Loucy (cell line): Measurements from ENCODE around the gene PSMD1.

Source experiments
- H2AFZ ChIP-seq: fragments of 200-600 bp; sonication (generic); 2 replicates; pipeline ENCODE4 v1.6.0; 2016; ENCODE audit warnings: antibody characterized with exemption, mild to moderate bottlenecking, low read length, moderate library complexity
- H3F3A ChIP-seq: fragments of 200-600 bp; 2 replicates; pipeline ENCODE4 v1.6.0; 2016; ENCODE audit warnings: antibody characterized with exemption, low read depth, mild to moderate bottlenecking
- H3K27me3 ChIP-seq: fragments of 200-600 bp; sonication (generic); 2 replicates; pipeline ENCODE4 v1.6.1; 2014; ENCODE audit warnings: low read length, mild to moderate bottlenecking; ENCODE audit not compliant: insufficient read depth, poor library complexity, severe bottlenecking
- H3K36me3 ChIP-seq: fragments of 200-600 bp; sonication (generic); 2 replicates; pipeline ENCODE4 v1.6.1; 2016; ENCODE audit warnings: low read length; ENCODE audit not compliant: insufficient read depth
- H3K4me1 ChIP-seq: fragments of 200-600 bp; sonication (generic); 2 replicates; pipeline ENCODE4 v1.5.1; 2014; ENCODE audit warnings: low read length, mild to moderate bottlenecking; ENCODE audit not compliant: insufficient read depth, poor library complexity, severe bottlenecking
- H3K4me2 ChIP-seq: fragments of 200-600 bp; sonication (generic); 2 replicates; pipeline ENCODE4 v1.6.0; 2014; ENCODE audit warnings: antibody characterized with exemption, low read length, low read depth, mild to moderate bottlenecking; ENCODE audit not compliant: poor library complexity, severe bottlenecking
- H3K4me3 ChIP-seq: fragments of 200-600 bp; sonication (generic); 2 replicates; pipeline ENCODE4 v1.5.1; 2014; ENCODE audit warnings: low read length, mild to moderate bottlenecking, mixed read lengths; ENCODE audit not compliant: poor library complexity, severe bottlenecking
- H3K79me2 ChIP-seq: fragments of 200-600 bp; sonication (generic); 2 replicates; pipeline ENCODE4 v1.6.1; 2014; ENCODE audit warnings: low read length; ENCODE audit not compliant: insufficient read depth
- H3K9ac ChIP-seq: fragments of 200-600 bp; sonication (generic); 2 replicates; pipeline ENCODE4 v1.6.0; 2014; ENCODE audit warnings: mild to moderate bottlenecking, low read depth, low read length, moderate library complexity; ENCODE audit not compliant: poor library complexity, severe bottlenecking
- H3K9me2 ChIP-seq: fragments of 200-600 bp; sonication (generic); replicated peaks from 2 replicates; pipeline ENCODE4 v1.6.1; 2016; ENCODE audit warnings: low read depth, low read length, mixed read lengths
- H3K9me3 ChIP-seq: fragments of 200-600 bp; sonication (generic); 2 replicates; pipeline ENCODE4 v1.6.1; 2014; ENCODE audit warnings: mild to moderate bottlenecking, antibody characterized with exemption, low read length, low read depth; ENCODE audit not compliant: insufficient read depth
- H4K20me1 ChIP-seq: fragments of 200-600 bp; sonication (generic); 2 replicates; pipeline ENCODE4 v1.6.0; 2014; ENCODE audit warnings: antibody characterized with exemption, low read length, mild to moderate bottlenecking; ENCODE audit not compliant: insufficient read depth, poor library complexity, severe bottlenecking
- CTCF ChIP-seq: fragments of 200-600 bp; sonication (generic); conservative IDR thresholded peaks from 2 replicates; pipeline ENCODE4 v1.5.1; 2014; ENCODE audit warnings: mild to moderate bottlenecking, antibody characterized with exemption, low read length
- EZH2phosphoT487 ChIP-seq: fragments of 200-600 bp; IDR thresholded peaks from 2 replicates; pipeline ENCODE4 v1.6.1; 2018; ENCODE audit warnings: antibody characterized with exemption, mild to moderate bottlenecking, moderate library complexity, borderline replicate concordance

PSMD1 gene

GRCh38 chr2:231009236-231009919, 47.3 kb upstream of the PSMD1 start:
- no peaks in the 10 kb centered on the region for H3F3A ChIP-seq
- H3K27me3 ChIP-seq: no peaks in the 10 kb centered on the region
- H3K9ac ChIP-seq: no peak overlapping the region
- no peak overlapping the region for H3K4me3 ChIP-seq
- H4K20me1 ChIP-seq: no peaks in the 10 kb centered on the region
- no peaks in the 10 kb centered on the region for H3K9me2 ChIP-seq
- H3K36me3 ChIP-seq: no peaks in the 10 kb centered on the region
- no peak overlapping the region for H2AFZ ChIP-seq
- no peaks in the 10 kb centered on the region for H3K79me2 ChIP-seq
- H3K4me2 ChIP-seq: no peak overlapping the region
- H3K4me1 ChIP-seq: no peaks in the 10 kb centered on the region
- TF ChIP-seq CTCF (no peak), EZH2phosphoT487 (no peak)
- H3K9me3 ChIP-seq: no peaks in the 10 kb centered on the region

GRCh38 chr2:231010201-231010730, 46.4 kb upstream of the PSMD1 start:
- Histone ChIP-seq H3K4me1 (no peaks in the 10 kb centered on the region), H3K9me2 (no peaks in the 10 kb centered on the region), H3K9me3 (no peaks in the 10 kb centered on the region), H3K36me3 (no peaks in the 10 kb centered on the region), H4K20me1 (no peaks in the 10 kb centered on the region), H3K4me3 (no peak overlapping the region), H3K9ac (no peak overlapping the region), H3F3A (no peaks in the 10 kb centered on the region), H3K79me2 (no peaks in the 10 kb centered on the region), H3K27me3 (no peaks in the 10 kb centered on the region), H3K4me2 (no peak overlapping the region), H2AFZ (no peak overlapping the region)
- TF ChIP-seq CTCF: no peak

GRCh38 chr2:231011526-231011925, 45.1 kb upstream of the PSMD1 start:
- Histone ChIP-seq H3K36me3 (no peaks in the 10 kb centered on the region), H3K9me2 (no peaks in the 10 kb centered on the region), H3K4me3 (no peak overlapping the region), H3K27me3 (no peaks in the 10 kb centered on the region), H3K4me2 (no peak overlapping the region), H3K9me3 (no peaks in the 10 kb centered on the region), H3K79me2 (no peaks in the 10 kb centered on the region), H3K4me1 (no peaks in the 10 kb centered on the region), H3F3A (no peaks in the 10 kb centered on the region), H2AFZ (no peak overlapping the region), H4K20me1 (no peaks in the 10 kb centered on the region), H3K9ac (no peak overlapping the region)
- no peak for TF ChIP-seq CTCF
